LNCAP (cell line): Measurements from ENCODE around the gene ARID1B.

ENCODE experiments used
- TF ChIP-seq, protein P1 (sequence below): fragments of 450-650 bp; IDR thresholded peaks from 2 replicates; pipeline ENCODE4 v1.5.1; 2017; ENCODE audit warnings: mild to moderate bottlenecking

The ARID1B gene

DNA sequence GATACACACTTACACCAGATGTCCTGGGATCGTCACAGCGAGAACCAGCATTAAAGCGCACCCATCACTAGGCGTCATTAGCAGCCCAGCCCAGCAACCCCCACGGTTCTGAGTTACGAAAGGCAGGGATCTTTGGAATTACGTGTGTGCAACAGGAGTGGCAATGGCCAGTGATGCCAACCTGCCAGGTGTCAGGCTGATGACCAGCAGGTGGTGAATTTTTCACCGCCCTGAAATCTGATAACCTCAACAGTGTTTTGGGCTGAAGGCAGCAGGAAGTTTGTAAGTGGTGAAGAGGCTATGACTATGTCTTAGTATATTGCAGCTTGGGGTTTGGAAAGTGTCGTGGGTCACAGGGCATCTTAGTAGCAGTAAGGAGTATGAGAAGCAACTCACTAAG lies 380.1 kb downstream of the ARID1B start:
- TF ChIP-seq, protein P1, sequence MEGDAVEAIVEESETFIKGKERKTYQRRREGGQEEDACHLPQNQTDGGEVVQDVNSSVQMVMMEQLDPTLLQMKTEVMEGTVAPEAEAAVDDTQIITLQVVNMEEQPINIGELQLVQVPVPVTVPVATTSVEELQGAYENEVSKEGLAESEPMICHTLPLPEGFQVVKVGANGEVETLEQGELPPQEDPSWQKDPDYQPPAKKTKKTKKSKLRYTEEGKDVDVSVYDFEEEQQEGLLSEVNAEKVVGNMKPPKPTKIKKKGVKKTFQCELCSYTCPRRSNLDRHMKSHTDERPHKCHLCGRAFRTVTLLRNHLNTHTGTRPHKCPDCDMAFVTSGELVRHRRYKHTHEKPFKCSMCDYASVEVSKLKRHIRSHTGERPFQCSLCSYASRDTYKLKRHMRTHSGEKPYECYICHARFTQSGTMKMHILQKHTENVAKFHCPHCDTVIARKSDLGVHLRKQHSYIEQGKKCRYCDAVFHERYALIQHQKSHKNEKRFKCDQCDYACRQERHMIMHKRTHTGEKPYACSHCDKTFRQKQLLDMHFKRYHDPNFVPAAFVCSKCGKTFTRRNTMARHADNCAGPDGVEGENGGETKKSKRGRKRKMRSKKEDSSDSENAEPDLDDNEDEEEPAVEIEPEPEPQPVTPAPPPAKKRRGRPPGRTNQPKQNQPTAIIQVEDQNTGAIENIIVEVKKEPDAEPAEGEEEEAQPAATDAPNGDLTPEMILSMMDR: no peak

DNA sequence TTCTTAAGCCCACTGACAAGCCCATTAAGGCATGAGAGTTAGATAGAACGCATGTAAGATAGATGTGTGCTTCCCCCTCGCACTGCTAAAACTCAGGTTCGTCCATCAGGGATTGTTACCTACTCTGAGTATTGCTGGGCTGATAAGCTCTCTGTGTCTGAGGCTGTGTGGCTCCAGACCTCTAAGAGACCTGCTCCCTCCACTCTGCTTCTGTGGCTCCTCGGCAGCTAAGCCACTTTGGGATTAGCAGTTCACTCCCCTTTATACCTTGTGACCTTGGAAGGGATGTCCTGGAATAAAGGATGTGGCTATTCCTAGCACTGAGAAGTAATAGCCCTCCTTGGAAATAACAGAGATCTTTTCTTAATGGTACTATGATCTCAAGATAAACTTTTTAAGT lies 381.3 kb downstream of the ARID1B start:
- TF ChIP-seq, protein P1: no peak

DNA sequence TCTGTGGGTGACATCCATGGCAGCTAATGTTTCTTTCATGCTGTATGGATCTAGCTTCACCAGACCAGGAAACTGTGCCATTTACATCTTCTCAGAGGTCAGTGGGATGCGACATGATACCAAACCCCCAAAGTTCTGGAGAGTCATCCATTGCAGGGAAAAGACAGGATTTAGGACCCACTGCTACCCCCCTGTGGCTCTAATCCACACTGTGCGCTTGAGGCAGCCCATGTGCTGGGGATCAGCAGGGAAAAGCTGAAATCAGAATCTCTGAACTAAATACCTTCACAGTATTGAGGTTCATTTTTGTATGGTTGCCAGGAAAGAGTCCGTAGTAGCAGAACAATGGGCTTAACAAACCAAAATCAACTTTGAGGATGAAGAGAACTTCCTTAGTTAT lies 381.7 kb downstream of the ARID1B start:
- TF ChIP-seq, protein P1: no peak

DNA sequence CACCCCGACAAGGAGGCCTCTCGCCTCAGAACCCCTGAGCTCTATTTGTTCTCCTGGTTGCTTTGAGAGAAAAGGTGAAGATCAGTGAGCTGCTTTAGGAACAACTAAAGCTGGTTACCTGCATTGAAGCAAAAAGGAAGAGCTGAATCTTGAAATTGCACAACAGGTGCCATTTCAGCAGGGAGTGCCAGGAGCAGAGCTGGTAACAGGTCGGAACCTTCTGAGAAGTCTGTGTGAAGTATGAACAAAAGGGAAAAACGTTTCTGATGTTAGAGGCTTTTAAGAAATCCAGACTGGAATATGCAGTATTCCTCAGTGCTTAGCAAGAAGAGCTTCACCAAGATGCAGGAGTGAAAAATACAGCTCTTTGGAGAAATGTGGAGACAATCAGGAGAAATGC lies 382.2 kb downstream of the ARID1B start:
- TF ChIP-seq, protein P1: no peak

DNA sequence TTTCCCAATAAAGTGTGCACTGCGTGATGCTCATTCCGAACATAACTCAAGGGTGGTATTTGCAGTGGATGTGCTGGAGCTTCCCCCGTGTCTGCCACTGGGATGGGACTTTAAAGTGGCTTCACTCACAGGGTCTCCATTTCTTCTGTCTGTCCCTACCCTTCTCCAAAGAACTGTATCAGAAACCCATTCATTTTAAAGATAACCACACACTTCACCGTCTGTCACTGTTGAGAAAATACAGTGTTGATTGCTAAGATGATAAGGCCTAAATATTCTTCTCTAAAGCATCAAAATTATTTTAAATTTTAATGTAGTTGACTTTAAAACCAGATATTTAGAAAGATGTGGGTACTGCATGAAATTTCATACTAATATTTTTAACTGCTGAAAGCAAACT lies 384.7 kb downstream of the ARID1B start:
- TF ChIP-seq, protein P1: no peak

DNA sequence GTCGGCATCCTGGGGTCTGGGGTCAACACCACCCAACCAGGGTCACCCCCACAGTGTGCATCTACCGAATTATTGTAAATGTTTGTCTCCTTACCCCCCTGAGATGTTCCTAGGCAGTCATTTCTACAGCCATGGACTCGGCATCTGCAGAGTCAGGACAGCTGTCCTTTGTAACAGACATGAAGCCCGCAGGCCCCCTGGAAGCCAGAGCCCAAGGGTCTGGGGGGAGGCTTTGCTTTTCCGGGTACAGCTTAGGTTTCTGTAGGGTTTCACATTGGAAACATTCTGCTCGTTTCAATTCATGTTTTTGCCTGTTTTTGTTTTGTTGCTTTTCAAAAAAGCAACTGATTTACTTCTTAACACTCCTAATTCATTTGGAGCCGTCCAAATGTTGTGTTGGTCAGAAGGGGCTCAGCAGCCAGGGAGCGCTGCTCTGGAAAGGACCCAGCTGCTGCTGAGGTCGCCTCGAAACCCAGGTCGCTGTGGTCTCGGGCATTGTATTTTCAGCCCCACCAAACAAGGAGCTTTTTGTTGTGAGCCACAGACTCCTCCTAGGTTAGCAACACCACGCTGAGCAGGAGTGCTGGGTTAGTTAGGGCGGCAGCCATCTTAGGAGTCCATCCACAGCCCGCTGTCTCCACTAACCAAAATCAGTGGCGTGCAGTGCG lies 385.7 kb downstream of the ARID1B start:
- TF ChIP-seq, protein P1: no peak

DNA sequence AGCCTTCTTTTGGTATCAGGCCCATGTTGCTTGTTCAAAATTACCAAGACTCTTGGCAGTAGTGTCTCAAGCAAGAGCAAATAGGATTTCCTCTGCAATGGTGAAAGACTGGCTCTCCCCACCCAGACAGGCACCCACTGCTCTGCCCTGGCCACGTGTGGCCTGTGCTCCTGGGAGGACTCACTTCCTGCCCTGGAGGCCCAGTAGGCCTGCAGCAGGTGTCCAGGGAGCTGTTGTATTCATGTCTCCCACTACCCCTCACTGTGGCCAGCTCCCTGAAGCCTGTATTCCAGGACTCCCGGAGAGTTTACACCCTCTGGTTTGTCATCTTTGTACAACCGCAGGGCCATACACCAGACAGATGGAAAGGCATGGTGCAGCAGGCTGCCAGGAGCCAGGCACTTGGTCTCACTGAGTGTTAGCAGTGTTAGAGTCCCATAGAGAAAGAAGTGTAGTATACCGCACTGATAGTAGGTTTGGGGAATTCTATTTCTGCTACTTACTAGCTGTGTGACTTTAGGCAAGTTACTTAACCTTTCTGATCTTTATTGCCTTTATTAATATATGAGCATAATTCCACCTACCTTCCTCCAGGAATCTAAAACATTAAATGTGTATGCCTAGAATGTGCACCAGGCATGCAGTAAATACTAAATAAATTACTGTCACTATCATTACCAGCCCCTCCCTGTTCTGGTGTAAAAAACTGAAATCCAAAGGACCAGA lies 386.4 kb downstream of the ARID1B start:
- TF ChIP-seq, protein P1: no peak
